Astrocyte (in vitro differentiated cells and primary cell): Measurements from ENCODE around the gene FRMD3. TPM values are rescaled to one million over a fixed set of nuclear protein-coding genes. Genes with fewer than 3 reads are reported as not detected.

Experiments used
- DNase-seq: peaks from one replicate; pipeline ENCODE4 v3.0.0-alpha.2; 2010; ENCODE audit warnings: low read depth
- FAIRE-seq: peaks from 2 replicates; lab custom pipeline; 2011; peaks lifted over from hg19 to GRCh38; lab: Jason Lieb, UNC
- H2AFZ ChIP-seq: 2 replicates; pipeline ENCODE4 v1.6.0; 2012; ENCODE audit warnings: low read depth, low read length, inconsistent platforms
- H3K27ac ChIP-seq: 2 replicates; pipeline ENCODE4 v1.5.1; 2011; ENCODE audit warnings: low read depth, low read length, inconsistent platforms
- H3K27me3 ChIP-seq: 2 replicates; pipeline ENCODE4 v1.6.0; 2011; ENCODE audit warnings: low read length, inconsistent platforms; ENCODE audit not compliant: insufficient read depth
- H3K36me3 ChIP-seq: 2 replicates; pipeline ENCODE4 v1.5.1; 2011; ENCODE audit warnings: low read length, inconsistent platforms; ENCODE audit not compliant: insufficient read depth
- H3K4me1 ChIP-seq: 2 replicates; pipeline ENCODE4 v1.5.1; 2011; ENCODE audit warnings: low read length, inconsistent platforms; ENCODE audit not compliant: insufficient read depth
- H3K4me2 ChIP-seq: 2 replicates; pipeline ENCODE4 v1.6.0; 2012; ENCODE audit warnings: low read length, inconsistent platforms
- H3K4me3 ChIP-seq: 2 replicates; pipeline ENCODE4 v1.5.1; 2011; ENCODE audit warnings: low read depth, mild to moderate bottlenecking, low read length, inconsistent platforms; ENCODE audit not compliant: insufficient read depth
- H3K79me2 ChIP-seq: 2 replicates; pipeline ENCODE4 v1.6.0; 2012; ENCODE audit warnings: mild to moderate bottlenecking, low read length, inconsistent platforms; ENCODE audit not compliant: insufficient read depth
- H3K9ac ChIP-seq: 2 replicates; pipeline ENCODE4 v1.6.0; 2012; ENCODE audit warnings: mild to moderate bottlenecking, low read length, inconsistent platforms
- H3K9me3 ChIP-seq: 2 replicates; pipeline ENCODE4 v1.5.1; 2012; ENCODE audit warnings: low read depth, mild to moderate bottlenecking, low read length, inconsistent platforms; ENCODE audit not compliant: insufficient read depth
- H4K20me1 ChIP-seq: 2 replicates; pipeline ENCODE4 v1.6.0; 2012; ENCODE audit warnings: low read length, inconsistent platforms; ENCODE audit not compliant: insufficient read depth
- H3K27ac Mint-ChIP-seq: one replicate; pipeline ENCODE4 v1.8.0; 2021; ENCODE audit warnings: mild to moderate bottlenecking, mixed read lengths; ENCODE audit not compliant: unreplicated experiment
- H3K27me3 Mint-ChIP-seq: one replicate; pipeline ENCODE4 v1.8.0; 2021; ENCODE audit warnings: low read depth, mixed read lengths; ENCODE audit not compliant: unreplicated experiment
- H3K36me3 Mint-ChIP-seq: one replicate; pipeline ENCODE4 v1.8.0; 2021; ENCODE audit warnings: low read depth, mixed read lengths; ENCODE audit not compliant: unreplicated experiment
- H3K4me1 Mint-ChIP-seq: one replicate; pipeline ENCODE4 v1.8.0; 2021; ENCODE audit warnings: low read depth, mixed read lengths; ENCODE audit not compliant: unreplicated experiment
- H3K4me3 Mint-ChIP-seq: one replicate; pipeline ENCODE4 v1.8.0; 2021; ENCODE audit warnings: mild to moderate bottlenecking, moderate library complexity, mixed read lengths; ENCODE audit not compliant: unreplicated experiment
- H3K9me3 Mint-ChIP-seq: one replicate; pipeline ENCODE4 v1.8.0; 2021; ENCODE audit warnings: mild to moderate bottlenecking, mixed read lengths; ENCODE audit not compliant: unreplicated experiment
- CTCF ChIP-seq: IDR thresholded peaks from 2 replicates; pipeline ENCODE4 v1.5.1; 2011; ENCODE audit warnings: low read depth, mild to moderate bottlenecking, inconsistent platforms, low read length, moderate library complexity; ENCODE audit not compliant: insufficient read depth
- EZH2 ChIP-seq: IDR thresholded peaks from 2 replicates; pipeline ENCODE4 v1.6.1; 2012; ENCODE audit warnings: mild to moderate bottlenecking, low read length, inconsistent platforms; ENCODE audit not compliant: insufficient read depth
- total RNA-seq: library from RNA; stranded (reverse); gene quantifications from 2 replicates; pipeline ENCODE4 v1.2.1, GENCODE V29; 2021

Gene FRMD3
- total RNA-seq, 1 donor from 2014 or later, result 0.39 TPM

- Mint-ChIP-seq H3K27ac (no peak overlapping the region), H3K4me3 (no peak overlapping the region), H3K36me3 (no peaks in the 10 kb centered on the region), H3K4me1 (no peaks in the 10 kb centered on the region), H3K9me3 (no peaks in the 10 kb centered on the region), H3K27me3 (no peaks in the 10 kb centered on the region)
- FAIRE-seq (no peak), DNase-seq (no peak)
- no peaks in the 10 kb centered on the region for H3K4me1 ChIP-seq
- no peak overlapping the region for H3K9ac ChIP-seq
- H3K4me2 ChIP-seq, result no peak overlapping the region
- no peaks in the 10 kb centered on the region for H3K79me2 ChIP-seq
- H3K27ac ChIP-seq, result no peak overlapping the region
- no peaks in the 10 kb centered on the region for H3K9me3 ChIP-seq
- no peaks in the 10 kb centered on the region for H3K36me3 ChIP-seq
- TF ChIP-seq CTCF (no peak), EZH2 (no peak)
- H3K27me3 ChIP-seq, result no peaks in the 10 kb centered on the region
- no peak overlapping the region for H2AFZ ChIP-seq
- no peak overlapping the region for H3K4me3 ChIP-seq
- no peaks in the 10 kb centered on the region for H4K20me1 ChIP-seq
Measured at GRCh38 chr9:83526211-83526610, 12.0 kb downstream of the FRMD3 start.

- Histone ChIP-seq H3K79me2 (no peaks in the 10 kb centered on the region), H3K4me1 (no peaks in the 10 kb centered on the region), H2AFZ (no peak overlapping the region), H3K27me3 (no peaks in the 10 kb centered on the region), H3K9ac (no peak overlapping the region), H3K4me3 (no peak overlapping the region), H3K36me3 (no peaks in the 10 kb centered on the region), H4K20me1 (no peaks in the 10 kb centered on the region), H3K9me3 (no peaks in the 10 kb centered on the region), H3K27ac (no peak overlapping the region), H3K4me2 (no peak overlapping the region)
- H3K9me3 Mint-ChIP-seq, result no peaks in the 10 kb centered on the region
- no peaks in the 10 kb centered on the region for H3K4me1 Mint-ChIP-seq
- DNase-seq (no peak), FAIRE-seq (no peak)
- TF ChIP-seq CTCF (no peak), EZH2 (no peak)
- H3K27me3 Mint-ChIP-seq, result no peaks in the 10 kb centered on the region
- no peak overlapping the region for H3K27ac Mint-ChIP-seq
- H3K4me3 Mint-ChIP-seq, result no peak overlapping the region
- no peaks in the 10 kb centered on the region for H3K36me3 Mint-ChIP-seq
Measured at GRCh38 chr9:83523684-83524083, 14.5 kb downstream of the FRMD3 start.

DNA sequence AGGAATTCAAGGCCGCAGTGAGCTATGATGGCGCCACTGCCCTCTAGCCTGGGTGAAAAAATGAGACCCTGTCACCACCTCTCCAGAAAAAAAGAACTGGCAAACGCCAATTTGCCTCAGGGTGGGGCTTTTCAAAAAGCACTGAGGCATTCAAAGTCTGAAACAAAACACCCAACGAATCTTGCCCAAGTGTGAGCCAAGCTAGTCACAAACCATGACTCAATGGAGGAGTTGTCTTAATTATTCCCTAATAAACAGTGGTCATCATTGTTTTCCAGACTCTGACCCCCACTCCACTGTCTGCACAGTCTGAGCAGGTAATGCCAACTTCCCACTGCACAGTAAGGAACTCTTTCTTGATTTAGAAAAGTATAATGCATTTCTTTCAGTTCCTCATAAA lies 16.8 kb downstream of the FRMD3 start:
- no peaks in the 10 kb centered on the region for H3K27me3 Mint-ChIP-seq
- H3K9me3 ChIP-seq, result no peaks in the 10 kb centered on the region
- H3K4me3 ChIP-seq, result no peak overlapping the region
- DNase-seq (no peak), FAIRE-seq (no peak)
- no peaks in the 10 kb centered on the region for H3K9me3 Mint-ChIP-seq
- H3K4me1 ChIP-seq, result no peaks in the 10 kb centered on the region
- H3K4me2 ChIP-seq, result no peak overlapping the region
- H3K79me2 ChIP-seq, result no peaks in the 10 kb centered on the region
- no peaks in the 10 kb centered on the region for H3K4me1 Mint-ChIP-seq
- no peaks in the 10 kb centered on the region for H3K27me3 ChIP-seq
- no peaks in the 10 kb centered on the region for H4K20me1 ChIP-seq
- H3K4me3 Mint-ChIP-seq, result no peak overlapping the region
- TF ChIP-seq CTCF, result no peak
- no peak for TF ChIP-seq EZH2
- no peaks in the 10 kb centered on the region for H3K36me3 ChIP-seq
- H3K36me3 Mint-ChIP-seq, result no peaks in the 10 kb centered on the region
- H2AFZ ChIP-seq, result no peak overlapping the region
- no peak overlapping the region for H3K9ac ChIP-seq
- H3K27ac ChIP-seq, result no peak overlapping the region
- H3K27ac Mint-ChIP-seq, result no peak overlapping the region
